ENCODE measurements around the gene ISX. TPM values are rescaled to one million over a fixed set of nuclear protein-coding genes. Genes with fewer than 3 reads are reported as not detected.
"Not testable (repeated sequence)": the region's sequence is repeated elsewhere in the genome, so short reads cannot be mapped to it uniquely, and the experiment has no call there.

Gene ISX
- total and polyA plus RNA-seq, 2 donors (not counting 1 experiment from before 2014, with no cell fraction given): not detected

DNA sequence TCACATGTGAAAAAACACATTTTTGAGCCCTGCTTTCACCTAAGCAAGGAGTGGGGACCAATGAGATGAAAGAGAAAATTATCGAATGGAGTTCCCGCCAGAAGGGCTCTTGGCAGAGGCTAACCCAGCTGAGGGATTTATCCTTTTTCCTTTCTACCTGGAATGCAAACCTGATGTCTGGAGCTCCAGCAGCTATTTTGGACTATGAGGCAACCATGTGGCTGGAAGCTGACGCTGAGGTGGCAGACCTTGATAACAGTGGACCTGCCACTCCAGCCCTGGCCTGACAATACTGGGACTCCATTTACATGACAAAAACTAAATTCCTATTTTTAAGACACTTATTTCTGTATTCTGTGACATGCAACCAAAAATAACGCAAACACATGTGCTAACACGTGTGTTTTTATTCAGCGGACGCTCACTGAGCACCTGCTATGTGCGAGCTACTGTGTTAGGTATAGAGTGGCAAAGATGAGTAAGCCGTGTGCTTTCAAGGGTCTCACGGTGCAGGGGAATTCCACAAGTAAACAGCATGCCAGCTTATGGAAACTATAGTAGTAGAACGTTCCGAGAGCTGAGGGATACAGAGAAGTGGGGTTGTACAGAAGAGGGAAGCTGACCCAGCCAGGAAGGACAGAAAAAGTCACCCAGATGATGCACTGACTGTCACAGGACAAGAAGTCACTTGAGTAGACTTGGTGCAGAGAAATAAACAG is 19.1 kb upstream of the ISX start:
- no peak for TF ChIP-seq EZH2 (IDR thresholded peaks at IDR 0.05; ENCODE audit: low read length, missing control alignments)
- TF ChIP-seq, protein P1, sequence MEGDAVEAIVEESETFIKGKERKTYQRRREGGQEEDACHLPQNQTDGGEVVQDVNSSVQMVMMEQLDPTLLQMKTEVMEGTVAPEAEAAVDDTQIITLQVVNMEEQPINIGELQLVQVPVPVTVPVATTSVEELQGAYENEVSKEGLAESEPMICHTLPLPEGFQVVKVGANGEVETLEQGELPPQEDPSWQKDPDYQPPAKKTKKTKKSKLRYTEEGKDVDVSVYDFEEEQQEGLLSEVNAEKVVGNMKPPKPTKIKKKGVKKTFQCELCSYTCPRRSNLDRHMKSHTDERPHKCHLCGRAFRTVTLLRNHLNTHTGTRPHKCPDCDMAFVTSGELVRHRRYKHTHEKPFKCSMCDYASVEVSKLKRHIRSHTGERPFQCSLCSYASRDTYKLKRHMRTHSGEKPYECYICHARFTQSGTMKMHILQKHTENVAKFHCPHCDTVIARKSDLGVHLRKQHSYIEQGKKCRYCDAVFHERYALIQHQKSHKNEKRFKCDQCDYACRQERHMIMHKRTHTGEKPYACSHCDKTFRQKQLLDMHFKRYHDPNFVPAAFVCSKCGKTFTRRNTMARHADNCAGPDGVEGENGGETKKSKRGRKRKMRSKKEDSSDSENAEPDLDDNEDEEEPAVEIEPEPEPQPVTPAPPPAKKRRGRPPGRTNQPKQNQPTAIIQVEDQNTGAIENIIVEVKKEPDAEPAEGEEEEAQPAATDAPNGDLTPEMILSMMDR (conservative IDR thresholded peaks at IDR 0.05 in 1 of 2, IDR thresholded peaks at IDR 0.05 in 1 of 2; ENCODE audit: low read depth in 1 of 2, low read length in 2 of 2): no peak
- H3K36me3 ChIP-seq (ENCODE audit: control insufficient read depth, insufficient read depth, low read length): no peaks in the 10 kb centered on the region
- H3K27ac ChIP-seq (ENCODE audit: insufficient read depth, low read length): no peak overlapping the region
- no peaks in the 10 kb centered on the region for H3K4me1 ChIP-seq (ENCODE audit: control insufficient read depth, extremely low read depth, insufficient read depth, low read length)
- H2AFZ ChIP-seq (ENCODE audit: low read length): no peak overlapping the region
- H3K27me3 ChIP-seq (ENCODE audit: control insufficient read depth, insufficient read depth, low read length): no peaks in the 10 kb centered on the region
- DNase-seq (ENCODE audit: low read depth in 2 of 2): no peak
- no peaks in the 10 kb centered on the region for H3K9me3 ChIP-seq (ENCODE audit: control insufficient read depth, insufficient read depth, low read depth, low read length)
- no peaks in the 10 kb centered on the region for H4K20me1 ChIP-seq (ENCODE audit: control insufficient read depth, extremely low read depth, insufficient read depth, low read length)
- H3K4me2 ChIP-seq (ENCODE audit: extremely low read depth, insufficient read depth, low read length): no peak overlapping the region
- H3K79me2 ChIP-seq (ENCODE audit: control insufficient read depth, insufficient read depth, low read length): no peaks in the 10 kb centered on the region
- H3K4me3 ChIP-seq (replicated peaks in 1 of 4; ENCODE audit: control extremely low read depth in 1 of 4, insufficient read depth in 1 of 4, low read depth in 3 of 4, low read length in 4 of 4): no peak overlapping the region
- H3K9ac ChIP-seq (ENCODE audit: insufficient read depth, low read length): no peak overlapping the region

DNA sequence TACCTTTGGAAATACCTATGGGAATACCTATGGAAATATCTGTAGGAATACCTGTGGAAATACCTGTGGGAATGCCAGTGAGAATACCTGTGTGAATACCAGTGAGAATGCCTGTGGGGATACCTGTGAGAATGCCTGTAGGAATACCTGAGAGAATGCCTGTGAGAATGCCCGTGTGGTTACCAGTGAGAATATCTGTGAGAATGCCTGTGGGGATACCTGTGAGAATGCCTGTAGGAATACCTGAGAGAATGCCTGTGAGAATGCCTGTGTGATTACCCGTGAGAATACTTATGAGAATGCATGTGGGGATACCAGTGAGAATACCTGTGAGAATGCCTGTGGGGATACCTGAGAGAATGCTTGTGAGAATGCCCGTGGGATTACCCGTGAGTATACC is 15.9 kb upstream of the ISX start:
- not testable (repeated sequence) for H3K9me3 ChIP-seq (ENCODE audit: control insufficient read depth, insufficient read depth, low read depth, low read length)

GRCh38 chr22:35051013-35051535 is 14.9 kb upstream of the ISX start:
- H3K27ac ChIP-seq (ENCODE audit: insufficient read depth, low read length): no peak overlapping the region
- H3K36me3 ChIP-seq (ENCODE audit: control insufficient read depth, insufficient read depth, low read length): no peaks in the 10 kb centered on the region
- no peaks in the 10 kb centered on the region for H3K27me3 ChIP-seq (ENCODE audit: control insufficient read depth, insufficient read depth, low read length)
- no peak overlapping the region for H3K9ac ChIP-seq (ENCODE audit: insufficient read depth, low read length)
- no peaks in the 10 kb centered on the region for H3K79me2 ChIP-seq (ENCODE audit: control insufficient read depth, insufficient read depth, low read length)
- no peaks in the 10 kb centered on the region for H4K20me1 ChIP-seq (ENCODE audit: control insufficient read depth, extremely low read depth, insufficient read depth, low read length)
- H2AFZ ChIP-seq (ENCODE audit: low read length): no peak overlapping the region
- no peak overlapping the region for H3K4me2 ChIP-seq (ENCODE audit: extremely low read depth, insufficient read depth, low read length)
- DNase-seq (ENCODE audit: low read depth in 2 of 2): no peak
- no peaks in the 10 kb centered on the region for H3K4me1 ChIP-seq (ENCODE audit: control insufficient read depth, extremely low read depth, insufficient read depth, low read length)
- TF ChIP-seq EZH2 (IDR thresholded peaks at IDR 0.05; ENCODE audit: low read length, missing control alignments): no peak
- TF ChIP-seq, protein P1 (conservative IDR thresholded peaks at IDR 0.05 in 1 of 2, IDR thresholded peaks at IDR 0.05 in 1 of 2; ENCODE audit: low read depth in 1 of 2, low read length in 2 of 2): no peak
- no peak overlapping the region for H3K4me3 ChIP-seq (replicated peaks in 1 of 4; ENCODE audit: control extremely low read depth in 1 of 4, insufficient read depth in 1 of 4, low read depth in 3 of 4, low read length in 4 of 4)
- no peaks in the 10 kb centered on the region for H3K9me3 ChIP-seq (ENCODE audit: control insufficient read depth, insufficient read depth, low read depth, low read length)

More for the DNA sequence above, 15.9 kb upstream of the ISX start:
- H3K4me1 ChIP-seq (ENCODE audit: control insufficient read depth, extremely low read depth, insufficient read depth, low read length); H3K4me3 ChIP-seq (replicated peaks in 1 of 4; ENCODE audit: control extremely low read depth in 1 of 4, insufficient read depth in 1 of 4, low read depth in 3 of 4, low read length in 4 of 4); H3K4me2 ChIP-seq (ENCODE audit: extremely low read depth, insufficient read depth, low read length); H2AFZ ChIP-seq (ENCODE audit: low read length); H3K9ac ChIP-seq (ENCODE audit: insufficient read depth, low read length); H3K27ac ChIP-seq (ENCODE audit: insufficient read depth, low read length); H3K27me3 ChIP-seq (ENCODE audit: control insufficient read depth, insufficient read depth, low read length); H4K20me1 ChIP-seq (ENCODE audit: control insufficient read depth, extremely low read depth, insufficient read depth, low read length); DNase-seq (ENCODE audit: low read depth in 2 of 2); H3K79me2 ChIP-seq (ENCODE audit: control insufficient read depth, insufficient read depth, low read length); H3K36me3 ChIP-seq (ENCODE audit: control insufficient read depth, insufficient read depth, low read length): not testable (repeated sequence)

Data from fibroblast of lung (primary cell).